Esophagus muscularis mucosa (tissue), 4 donors: ENCODE measurements around the gene BRDT. TPM values are rescaled to one million over a fixed set of nuclear protein-coding genes. Genes with fewer than 3 reads are reported as not detected.

Experiments used
- DNase-seq: peaks from one replicate; pipeline ENCODE4 v3.0.0-alpha.2; 2017; ENCODE audit errors: extremely low spot score
- H3K27ac ChIP-seq, 4 donors: fragments of 200-600 bp; sonication (generic); replicated peaks in 1 of 4; 1 replicate in 3 of 4; 2 replicates in 1 of 4; pipeline ENCODE4 v1.5.1; 2016 to 2019; ENCODE audit warnings: mild to moderate bottlenecking in 1 of 4
- H3K27me3 ChIP-seq, 4 donors: fragments of 200-600 bp; sonication (generic); one replicate each; pipeline versions ENCODE4 v1.5.1 to v1.6.0; 2016 to 2019
- H3K36me3 ChIP-seq, 4 donors: fragments of 200-600 bp; sonication (generic); one replicate each; pipeline ENCODE4 v1.5.1; 2016 to 2019
- H3K4me1 ChIP-seq, 4 donors: fragments of 200-600 bp; sonication (generic); one replicate each; pipeline ENCODE4 v1.5.1; 2016 to 2019
- H3K4me3 ChIP-seq, 4 donors: fragments of 200-600 bp; sonication (generic); 1 replicate in 2 of 4; 2 replicates in 2 of 4; pipeline ENCODE4 v1.5.1; 2016 to 2019; ENCODE audit warnings: mild to moderate bottlenecking in 4 of 4, moderate library complexity in 1 of 4
- H3K9me3 ChIP-seq, 4 donors: fragments of 200-600 bp; sonication (generic); 1 replicate in 3 of 4; 2 replicates in 1 of 4; pipeline ENCODE4 v1.5.1; 2016 to 2019
- CTCF ChIP-seq, 3 experiments: fragments of 200-600 bp in 2 of 3; fragments of 450-650 bp in 1 of 3; sonication (generic) in 2 of 3; IDR thresholded peaks; one replicate each; pipeline ENCODE4 v1.5.1; 2017 to 2019; ENCODE audit warnings: antibody characterized with exemption in 3 of 3, mild to moderate bottlenecking in 2 of 3, moderate library complexity in 1 of 3
- EP300 ChIP-seq: sonication (generic); formaldehyde crosslinking; IDR thresholded peaks from one replicate; pipeline ENCODE4 v1.6.1; 2017; ENCODE audit warnings: antibody characterized with exemption
- POLR2A ChIP-seq: fragments of 450-650 bp; IDR thresholded peaks from one replicate; pipeline ENCODE4 v1.6.1; 2017; ENCODE audit warnings: antibody characterized with exemption, moderate library complexity, mild to moderate bottlenecking, low read depth
- POLR2AphosphoS5 ChIP-seq, 2 donors: sonication (generic); formaldehyde crosslinking; IDR thresholded peaks; one replicate each; pipeline ENCODE4 v1.6.1; 2017; ENCODE audit warnings: antibody characterized with exemption in 2 of 2
- WGBS: methylation state at CpG from one replicate; pipeline ENCODE4 v1.1.5; 2018; 5-methylcytosine and 5-hydroxymethylcytosine counted together
- intact Hi-C: fragments of 100-400 bp; cut with DNase I; formaldehyde crosslinking; loops from one replicate; pipeline ENCODE4 v1.15.1; 2023
- total RNA-seq, 4 donors: library from RNA; depleted of rRNA; stranded (reverse); fragments of >200 nt; gene quantifications; one replicate each; pipeline versions ENCODE4 v1.1.0 to v1.2.1, GENCODE V29; 2016

The BRDT gene
- not detected for total RNA-seq

GRCh38 chr1:91949356-91949699, at the start of gene BRDT:
TSS of gene BRDT (plus strand) at chr1:91949401. CDS start at chr1:91962755, 13,354 bp downstream.
- Histone ChIP-seq H3K9me3 (no peaks in the 10 kb centered on the region), H3K27ac (no peak within 1 kb of the TSS), H3K27me3 (no peaks in the 10 kb centered on the region), H3K36me3 (no peaks in the 10 kb centered on the region), H3K4me1 (no peaks in the 10 kb centered on the region), H3K4me3 (no peak within 1 kb of the TSS)
- no peak for TF ChIP-seq POLR2AphosphoS5 (IDR thresholded peaks at IDR 0.05)
- no peak for TF ChIP-seq EP300
- TF ChIP-seq CTCF (IDR thresholded peaks at IDR 0.05), result no peak
- TF ChIP-seq POLR2A, result no peak
- intact Hi-C loops, result no loop called here
- 87% methylated on average over 23 of the region's 23 CpGs for WGBS
- no peak for DNase-seq

- WGBS, result 78% methylated on average over 1 of the region's 1 CpG
- TF ChIP-seq EP300, result no peak
- TF ChIP-seq POLR2A, result no peak
- peak in 1 of 2 donors; percentile 80 for TF ChIP-seq POLR2AphosphoS5 (IDR thresholded peaks at IDR 0.05)
- Histone ChIP-seq H3K27me3 (no peaks in the 10 kb centered on the region), H3K27ac (no peak overlapping the region), H3K9me3 (no peaks in the 10 kb centered on the region), H3K36me3 (no peaks in the 10 kb centered on the region), H3K4me3 (no peak overlapping the region), H3K4me1 (peaks cover 4 to 37% (median 19%) of the 10 kb centered on the region in 4 donors)
- DNase-seq, result no peak
- intact Hi-C loops, result no loop called here
Measured at GRCh38 chr1:91900562-91900961, 48.6 kb upstream of the BRDT start.

- intact Hi-C loops, result no loop called here
- TF ChIP-seq CTCF (IDR thresholded peaks at IDR 0.05) (no peak), POLR2AphosphoS5 (IDR thresholded peaks at IDR 0.05) (no peak), POLR2A (no peak)
Measured at GRCh38 chr1:91901231-91901630, 48.0 kb upstream of the BRDT start.

GRCh38 chr1:91912266-91912665, 36.9 kb upstream of the BRDT start:
- Histone ChIP-seq H3K27me3 (no peaks in the 10 kb centered on the region), H3K4me1 (no peaks in the 10 kb centered on the region), H3K36me3 (no peaks in the 10 kb centered on the region), H3K4me3 (no peak overlapping the region), H3K27ac (no peak overlapping the region), H3K9me3 (no peaks in the 10 kb centered on the region)
- TF ChIP-seq CTCF (IDR thresholded peaks at IDR 0.05) (no peak), EP300 (no peak), POLR2A (no peak), POLR2AphosphoS5 (IDR thresholded peaks at IDR 0.05) (no peak)
- 50% methylated on average over 1 of the region's 1 CpG for WGBS
- no peak for DNase-seq
- intact Hi-C loops, result no loop called here

More at GRCh38 chr1:91901231-91901630, 48.0 kb upstream of the BRDT start:
- Histone ChIP-seq H3K4me3 (no peak overlapping the region), H3K9me3 (no peaks in the 10 kb centered on the region), H3K4me1 (peaks cover 4 to 35% (median 19%) of the 10 kb centered on the region in 4 donors), H3K27ac (no peak overlapping the region), H3K36me3 (no peaks in the 10 kb centered on the region), H3K27me3 (no peaks in the 10 kb centered on the region)
- DNase-seq, result no peak

- Histone ChIP-seq H3K36me3 (no peaks in the 10 kb centered on the region), H3K27ac (no peak overlapping the region), H3K27me3 (no peaks in the 10 kb centered on the region), H3K4me1 (no peaks in the 10 kb centered on the region), H3K4me3 (no peak overlapping the region), H3K9me3 (no peaks in the 10 kb centered on the region)
- 67% methylated on average over 3 of the region's 3 CpGs for WGBS
- intact Hi-C loops, result no loop called here
- no peak for TF ChIP-seq POLR2A
- no peak for TF ChIP-seq EP300
- TF ChIP-seq CTCF (IDR thresholded peaks at IDR 0.05), result no peak
- TF ChIP-seq POLR2AphosphoS5 (IDR thresholded peaks at IDR 0.05), result no peak
- peak; percentile 74 for DNase-seq
Measured at GRCh38 chr1:91913018-91913417, 36.2 kb upstream of the BRDT start.
